GM18870 (cell line): Measurements from ENCODE around the gene ANAPC2.

Source experiments
- ATAC-seq: cut with Tn5 transposase; IDR thresholded peaks from one replicate; pipeline ENCODE4 v1.9.1; 2021; ENCODE audit warnings: moderate library complexity; ENCODE audit not compliant: unreplicated experiment

The ANAPC2 gene

DNA sequence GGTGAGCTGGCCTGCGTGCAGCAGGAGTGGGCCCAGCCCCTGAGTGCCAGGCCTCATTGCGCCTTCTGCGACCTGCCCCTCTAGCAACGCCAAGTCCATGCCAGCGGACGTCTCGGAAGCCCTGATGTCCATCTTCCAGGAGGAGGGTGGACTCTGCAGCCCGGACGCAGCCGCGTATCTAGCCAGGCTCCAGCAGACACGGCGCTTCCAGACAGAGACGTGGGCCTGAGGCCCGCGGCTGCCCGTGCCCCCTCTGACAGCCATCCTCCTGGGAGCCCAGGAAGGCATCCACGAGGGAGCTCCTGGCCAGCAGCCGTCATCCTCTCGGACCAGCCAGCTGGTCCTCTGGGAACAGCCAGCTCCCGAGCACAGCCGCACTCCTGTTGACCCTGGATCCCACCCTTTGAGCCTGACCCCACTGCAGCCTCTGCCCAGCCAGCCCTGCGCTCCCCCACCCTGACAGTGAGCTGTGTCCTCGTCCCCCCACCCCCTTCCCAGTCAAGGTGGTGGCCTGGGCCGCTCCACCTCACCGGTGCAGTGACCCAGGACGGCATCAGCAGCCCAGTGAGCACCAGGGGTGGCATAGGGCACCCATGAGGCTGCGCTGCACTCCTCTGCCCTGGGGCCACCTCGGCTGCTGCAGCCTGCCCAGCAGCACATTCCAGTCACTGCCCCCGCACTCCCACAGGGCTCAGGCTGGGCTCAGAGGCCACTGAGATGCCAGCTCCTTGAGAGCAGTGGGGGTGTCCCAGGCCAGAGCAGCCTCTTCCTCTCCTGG lies 28.0 kb upstream of the ANAPC2 start:
- ATAC-seq, result no peak

DNA sequence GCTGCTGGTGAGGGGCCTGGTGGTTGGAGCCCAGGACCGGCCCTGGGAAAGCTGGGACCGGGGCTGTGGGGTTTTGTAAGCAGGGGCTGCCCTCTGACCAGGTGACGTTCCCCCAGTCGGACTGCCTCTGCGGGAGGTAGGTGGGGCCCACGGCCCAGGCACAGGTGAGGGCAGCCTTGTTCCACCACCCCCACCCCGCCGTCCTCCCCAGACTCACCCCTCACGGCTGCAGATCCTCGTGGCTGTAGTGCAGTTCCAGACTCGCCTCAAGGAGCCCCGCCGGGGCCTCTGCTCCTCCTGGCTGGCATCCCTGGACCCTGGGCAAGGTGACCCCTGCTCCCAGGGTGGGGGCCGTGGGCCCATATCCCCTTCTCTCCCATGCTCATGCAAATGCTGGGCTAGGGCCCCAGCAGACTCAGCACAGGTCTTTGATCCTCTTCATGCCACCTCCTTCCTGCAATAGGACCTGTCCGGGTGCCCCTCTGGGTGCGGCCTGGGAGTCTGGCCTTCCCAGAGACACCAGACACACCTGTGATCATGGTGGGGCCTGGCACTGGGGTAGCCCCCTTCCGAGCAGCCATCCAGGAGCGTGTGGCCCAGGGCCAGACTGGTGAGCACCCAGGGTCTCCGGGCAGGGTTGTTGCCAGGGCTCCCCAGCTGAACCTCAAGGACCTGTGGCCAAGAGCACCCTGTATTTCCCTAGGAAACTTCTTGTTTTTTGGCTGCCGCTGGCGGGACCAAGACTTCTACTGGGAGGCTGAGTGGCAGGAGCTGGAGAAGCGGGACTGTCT lies 27.0 kb upstream of the ANAPC2 start:
- no peak for ATAC-seq

DNA sequence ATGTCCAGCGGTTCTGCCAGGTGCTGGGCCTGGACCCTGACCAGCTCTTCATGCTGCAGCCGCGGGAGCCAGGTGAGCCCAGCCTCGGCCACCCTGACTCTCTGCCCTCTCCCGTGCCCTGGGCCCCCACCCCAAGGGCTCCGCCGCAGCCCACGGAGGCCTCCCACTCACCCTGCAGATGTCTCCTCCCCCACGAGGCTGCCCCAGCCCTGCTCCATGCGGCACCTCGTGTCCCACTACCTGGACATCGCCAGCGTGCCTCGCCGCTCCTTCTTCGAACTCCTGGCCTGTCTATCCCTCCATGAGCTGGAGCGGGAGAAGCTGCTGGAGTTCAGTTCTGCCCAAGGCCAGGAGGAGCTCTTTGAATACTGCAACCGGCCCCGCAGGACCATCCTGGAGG lies 26.3 kb upstream of the ANAPC2 start:
- no peak for ATAC-seq

DNA sequence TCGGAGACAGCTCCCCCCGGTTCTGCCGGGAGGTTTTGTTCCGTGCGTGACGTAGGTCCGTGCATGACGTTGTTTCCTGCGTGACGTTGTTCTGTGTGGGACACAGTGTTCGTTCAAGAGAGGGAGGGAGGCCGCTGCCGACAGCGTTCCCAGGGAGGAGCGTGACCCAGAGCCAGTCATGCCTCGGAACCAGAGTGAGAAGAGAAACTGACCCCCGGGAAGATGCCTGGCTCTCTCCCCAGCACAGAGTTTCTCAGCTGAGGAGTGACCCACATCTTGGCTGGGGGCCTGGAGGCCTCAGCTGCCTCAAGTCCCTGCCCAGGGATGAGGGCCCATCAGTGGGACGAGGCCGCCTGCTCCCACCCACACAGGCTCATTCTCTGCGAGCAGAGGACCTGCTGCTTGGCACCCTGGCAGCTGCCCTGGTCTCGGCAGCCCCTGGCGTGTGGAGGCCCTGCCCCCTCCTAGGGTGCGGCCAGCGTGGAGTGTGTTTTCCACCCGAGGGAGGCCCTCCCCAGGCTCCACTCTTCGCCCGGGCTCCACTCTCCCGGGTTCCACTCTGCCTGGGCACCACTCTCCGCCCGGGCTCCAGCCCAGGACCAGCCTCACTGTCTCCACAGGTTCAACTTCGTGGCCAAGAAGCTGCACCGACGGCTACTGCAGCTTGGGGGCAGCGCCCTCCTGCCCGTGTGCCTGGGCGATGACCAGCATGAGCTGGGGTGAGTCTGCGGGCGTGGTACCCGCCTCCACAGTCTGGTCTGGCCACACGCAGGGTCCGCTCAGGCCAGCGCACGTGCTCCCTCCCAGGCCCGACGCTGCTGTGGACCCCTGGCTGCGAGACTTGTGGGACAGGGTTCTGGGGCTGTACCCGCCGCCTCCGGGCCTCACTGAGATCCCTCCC lies 25.1 kb upstream of the ANAPC2 start:
- no peak for ATAC-seq

DNA sequence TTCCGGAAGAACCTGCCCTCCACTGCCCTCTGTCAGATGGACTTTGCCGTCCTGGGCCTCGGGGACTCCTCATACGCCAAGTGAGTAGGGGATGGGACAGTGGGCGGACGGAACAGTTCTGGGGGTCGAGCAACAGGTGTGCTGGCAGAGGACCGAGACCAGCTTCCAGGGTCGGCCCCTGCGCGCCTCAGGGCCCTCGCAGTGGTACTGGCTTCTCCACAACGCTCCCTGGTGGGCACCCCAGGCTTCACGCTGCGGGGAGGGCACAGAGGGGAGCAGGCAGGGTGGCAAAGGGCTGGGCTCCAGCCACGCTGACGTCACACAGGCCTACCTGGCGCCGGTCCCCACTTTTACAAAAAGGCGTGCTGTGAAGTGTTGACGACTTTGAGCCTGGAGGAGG lies 24.2 kb upstream of the ANAPC2 start:
- ATAC-seq, result no peak

DNA sequence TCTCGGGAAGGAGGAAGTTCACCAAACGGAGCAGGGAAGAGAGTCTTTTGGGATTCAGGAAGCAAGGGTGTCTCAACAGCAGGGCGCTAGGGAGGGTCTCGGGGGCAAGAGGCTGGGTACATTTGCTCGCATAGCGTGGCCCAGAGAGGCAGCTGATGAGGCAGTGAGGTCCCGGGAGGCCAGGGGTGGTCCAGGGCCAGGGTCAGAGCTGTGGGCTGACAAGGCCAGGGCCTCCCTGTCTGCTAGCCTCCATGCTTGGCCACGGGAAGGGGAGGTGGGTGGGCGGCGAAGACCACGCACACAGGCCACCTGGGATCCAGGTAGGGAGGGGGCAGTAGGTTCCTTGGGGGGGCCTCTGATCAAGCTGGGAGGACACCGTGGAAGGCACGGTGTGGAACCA lies 23.2 kb upstream of the ANAPC2 start:
- no peak for ATAC-seq

DNA sequence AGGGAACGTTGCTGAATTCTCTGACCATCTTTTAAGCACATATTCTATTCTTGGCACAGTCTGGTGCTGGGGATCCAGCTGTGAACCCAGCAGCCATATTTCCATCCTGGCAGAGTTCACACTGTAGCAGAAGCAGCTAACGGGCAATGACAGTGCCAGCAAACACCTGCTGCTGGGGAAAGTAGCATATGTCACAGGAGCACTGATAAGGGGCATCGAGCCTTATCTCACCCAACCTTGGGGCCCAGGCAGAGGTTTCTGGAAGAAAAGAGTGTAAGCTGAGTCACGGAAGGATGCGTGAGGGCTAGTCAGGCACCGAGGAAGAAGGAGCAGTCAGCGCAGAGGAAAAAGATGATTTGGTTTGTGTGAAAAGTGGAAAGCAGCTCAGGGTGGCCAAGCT lies 18.2 kb upstream of the ANAPC2 start:
- ATAC-seq, result no peak

DNA sequence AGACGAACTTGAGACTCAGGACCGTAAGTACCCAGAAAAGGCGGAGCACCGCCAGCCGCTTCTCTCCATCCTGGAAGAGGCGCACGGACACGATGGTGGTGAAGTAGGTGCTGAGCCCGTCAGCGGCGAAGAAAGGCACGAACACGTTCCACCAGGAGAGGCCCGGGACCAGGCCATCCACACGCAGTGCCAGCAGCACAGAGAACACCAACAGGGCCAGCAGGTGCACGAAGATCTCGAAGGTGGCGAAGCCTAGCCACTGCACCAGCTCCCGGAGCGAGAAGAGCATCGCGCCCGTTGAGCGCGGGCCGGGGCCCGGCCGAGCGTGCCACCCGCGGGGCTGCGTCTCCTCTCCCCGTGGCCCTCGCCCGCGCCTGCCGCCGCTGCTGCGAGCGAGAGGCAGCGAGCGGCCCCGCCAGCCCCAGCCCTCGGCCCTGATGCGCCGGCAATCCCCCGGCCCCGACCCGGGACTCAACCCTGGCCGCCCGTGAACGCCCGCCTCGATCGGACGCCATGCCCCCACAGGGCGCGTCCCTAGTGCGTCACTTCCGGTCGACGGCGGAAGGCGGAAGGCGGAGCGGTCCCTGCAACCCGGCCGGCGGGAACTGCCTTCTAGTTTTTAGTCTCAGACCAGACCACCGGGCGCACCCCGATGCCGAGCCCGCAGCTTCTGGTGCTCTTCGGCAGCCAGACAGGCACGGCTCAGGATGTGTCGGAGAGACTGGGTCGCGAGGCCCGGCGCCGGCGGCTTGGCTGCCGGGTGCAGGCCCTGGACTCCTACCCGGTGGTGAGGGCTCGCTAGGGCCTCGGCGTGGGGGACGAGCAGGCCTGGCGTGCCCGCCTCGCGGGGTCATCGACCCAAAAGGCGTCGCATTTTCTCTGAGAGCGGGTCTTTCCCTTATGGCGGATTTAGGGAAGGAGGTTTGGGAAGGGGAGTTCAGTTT lies 17.0 kb upstream of the ANAPC2 start, which contains the start of the genes NDOR1 and TMEM203:
Gene NDOR1 (plus strand): TSS at position 575 of the 944 bp plus-strand sequence. CDS start 78 bp downstream, at position 653.
Gene TMEM203 (minus strand): TSS at position 523 of the 944 bp plus-strand sequence. CDS start 234 bp downstream, at position 289.
- no peak for ATAC-seq

DNA sequence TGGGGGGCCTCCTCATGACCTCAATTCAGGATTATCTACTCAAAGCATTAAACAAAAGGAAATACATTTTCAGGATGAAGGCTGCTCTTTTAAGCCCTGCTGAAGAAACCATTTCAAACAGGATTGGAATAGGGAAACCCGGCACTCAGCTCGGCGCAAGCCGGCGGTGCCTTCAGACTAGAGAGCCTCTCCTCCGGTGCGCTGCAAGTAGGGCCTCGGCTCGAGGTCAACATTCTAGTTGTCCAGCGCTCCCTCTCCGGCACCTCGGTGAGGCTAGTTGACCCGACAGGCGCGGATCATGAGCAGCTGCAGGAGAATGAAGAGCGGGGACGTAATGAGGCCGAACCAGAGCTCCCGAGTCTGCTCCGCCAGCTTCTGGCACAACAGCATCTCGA lies 16.4 kb upstream of the ANAPC2 start:
- ATAC-seq, result no peak

DNA sequence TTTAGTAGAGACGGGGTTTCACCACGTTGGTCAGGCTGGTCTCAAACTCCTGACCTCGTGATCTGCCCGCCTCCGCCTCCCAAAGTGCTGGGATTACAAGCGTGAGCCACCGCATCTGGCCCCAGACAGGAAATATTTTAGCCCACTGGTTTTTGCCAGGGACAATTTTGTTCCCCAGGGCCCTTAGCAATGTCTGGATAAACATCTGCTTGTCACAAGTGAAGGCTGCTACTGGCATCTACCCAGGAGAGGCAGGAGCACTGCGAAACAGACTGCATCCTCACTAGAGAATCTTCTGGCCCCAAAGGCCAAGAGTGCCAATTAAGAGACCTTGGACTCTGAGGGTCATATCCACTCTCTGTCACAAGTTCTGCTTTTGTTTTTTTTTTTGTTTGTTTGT lies 14.6 kb upstream of the ANAPC2 start:
- ATAC-seq, result no peak

DNA sequence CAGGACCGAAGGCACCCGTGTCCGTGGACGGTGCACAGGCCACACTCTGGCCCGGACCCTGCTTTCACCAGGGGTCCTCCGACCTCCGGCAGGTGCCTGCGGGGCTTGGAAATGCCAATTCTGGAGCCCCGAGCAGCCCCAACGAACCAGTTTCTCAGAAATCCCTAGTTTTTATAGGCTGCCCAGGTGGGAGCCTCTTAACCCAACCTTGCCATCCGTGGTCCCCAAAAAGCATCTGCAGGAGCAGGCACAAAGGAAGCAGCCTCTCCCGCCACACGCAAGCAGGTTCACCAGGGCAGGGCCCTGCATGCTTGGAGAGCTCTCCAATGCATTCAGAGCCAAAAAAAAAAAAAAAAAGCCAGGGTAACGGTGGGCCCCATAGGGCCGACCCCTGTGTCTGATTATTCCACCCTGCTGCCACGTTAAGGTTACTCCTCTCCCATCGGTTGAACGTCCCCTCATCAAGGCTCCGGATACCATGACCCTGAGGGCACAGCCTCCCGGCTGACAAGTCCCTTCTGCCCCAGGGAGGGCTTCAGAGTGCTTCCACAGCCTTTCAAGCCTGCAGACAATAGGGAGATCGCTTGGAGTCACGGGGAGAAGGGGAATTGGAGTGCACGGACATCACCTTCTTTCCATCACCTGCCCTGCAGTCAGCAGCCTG lies 13.0 kb upstream of the ANAPC2 start:
- ATAC-seq, result peak; percentile 7

DNA sequence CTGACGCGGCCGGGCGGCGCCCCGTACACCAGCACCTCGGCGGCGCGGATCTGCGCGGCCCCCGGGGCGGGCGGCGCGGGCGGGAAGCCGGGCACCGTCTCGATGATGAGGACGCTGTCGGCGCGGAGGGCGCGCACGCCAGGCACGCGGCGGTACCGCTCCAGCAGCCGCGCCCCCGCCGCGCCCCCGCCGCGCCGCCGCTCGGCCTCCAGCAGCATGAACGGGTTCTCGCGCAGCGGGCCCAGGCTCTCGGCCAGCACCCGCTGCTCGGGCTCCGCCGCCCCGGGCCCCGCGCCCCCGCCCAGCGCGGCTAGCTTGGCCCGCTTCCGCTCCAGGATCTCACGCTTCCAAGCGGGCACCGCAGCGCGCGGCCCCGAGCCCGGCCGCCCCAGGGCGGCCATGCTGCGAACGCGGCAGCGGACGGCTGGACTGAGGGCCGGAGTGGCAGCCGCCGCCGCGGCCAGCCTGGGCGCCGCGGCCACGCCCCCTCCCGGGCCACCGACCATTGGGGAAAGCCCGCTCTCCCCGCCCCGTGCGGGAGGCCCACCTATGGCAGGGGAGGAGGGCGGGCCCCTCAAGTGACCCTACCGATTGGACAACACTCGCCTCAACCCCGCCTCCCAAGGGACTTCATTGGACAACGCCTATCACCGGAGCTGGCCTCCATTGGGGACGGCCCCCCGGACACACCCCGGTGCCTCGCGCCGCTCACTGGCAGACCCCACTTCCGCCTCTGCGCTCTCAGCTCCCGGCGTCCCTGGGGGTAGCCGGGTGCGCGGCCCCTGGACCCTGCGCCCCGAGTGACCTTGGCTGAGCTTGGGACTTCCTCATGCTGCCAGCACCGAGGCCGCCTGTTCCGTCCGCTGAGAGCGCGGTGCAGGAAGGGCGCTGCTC lies 12.2 kb upstream of the ANAPC2 start, which contains the start of gene TPRN:
Gene TPRN (minus strand): TSS at position 431 of the 894 bp plus-strand sequence. CDS start 30 bp downstream, at position 401.
- ATAC-seq, result peak; percentile 92

DNA sequence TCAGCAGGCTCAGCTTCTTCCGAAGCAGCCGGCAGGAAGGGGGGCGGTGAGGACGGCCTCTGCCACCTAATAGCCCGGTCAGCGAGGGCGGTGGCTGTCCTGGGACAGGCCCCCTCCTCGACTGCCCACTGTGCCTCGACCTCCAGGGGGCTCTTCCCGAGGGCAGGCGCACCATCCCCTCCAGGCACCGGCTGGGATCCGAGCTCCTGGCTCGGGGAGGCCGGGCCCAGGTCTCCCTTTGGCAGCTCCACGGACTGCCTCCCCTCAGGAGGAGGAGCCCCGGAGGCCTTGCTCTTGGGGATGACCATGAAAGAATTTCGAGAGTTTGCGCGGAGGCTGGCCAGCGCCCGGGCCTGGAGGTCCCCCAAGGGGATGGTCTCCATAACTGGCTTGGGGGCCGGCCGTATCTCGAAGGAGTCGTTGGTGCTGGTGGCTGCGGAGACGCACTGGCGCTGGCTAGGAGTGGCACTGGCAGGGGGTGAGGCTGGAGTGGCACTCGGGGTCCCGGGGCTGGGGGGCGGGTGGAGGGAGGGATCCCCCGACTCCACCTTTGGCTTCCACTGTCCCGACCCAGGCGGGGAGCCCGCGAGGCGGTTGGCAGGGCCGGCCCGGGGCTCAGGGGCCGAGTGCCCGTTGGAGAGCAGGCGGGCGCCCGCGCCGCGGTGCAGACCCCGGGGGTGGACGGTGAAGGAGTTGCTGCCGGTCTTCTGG lies 11.2 kb upstream of the ANAPC2 start:
- ATAC-seq, result no peak

DNA sequence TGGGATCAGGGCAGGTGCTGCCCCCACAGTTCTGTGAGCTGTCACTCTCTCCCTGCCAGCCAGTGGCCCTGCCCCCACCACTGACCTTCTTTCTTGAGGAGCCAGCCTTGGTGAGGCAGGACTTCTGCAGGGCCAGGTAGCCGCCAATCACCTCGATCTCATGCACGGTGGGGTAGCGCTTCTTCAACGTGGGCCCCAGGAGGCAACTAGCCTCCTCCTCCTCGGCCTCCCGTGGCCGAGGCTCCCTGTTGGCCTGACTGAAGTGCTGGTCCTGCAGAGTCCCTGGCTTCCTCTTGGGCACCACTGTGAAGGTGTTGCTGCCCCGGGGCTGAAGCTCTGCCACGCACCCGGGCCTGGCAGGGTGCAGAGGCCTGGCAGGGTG lies 10.5 kb upstream of the ANAPC2 start:
- ATAC-seq, result no peak

DNA sequence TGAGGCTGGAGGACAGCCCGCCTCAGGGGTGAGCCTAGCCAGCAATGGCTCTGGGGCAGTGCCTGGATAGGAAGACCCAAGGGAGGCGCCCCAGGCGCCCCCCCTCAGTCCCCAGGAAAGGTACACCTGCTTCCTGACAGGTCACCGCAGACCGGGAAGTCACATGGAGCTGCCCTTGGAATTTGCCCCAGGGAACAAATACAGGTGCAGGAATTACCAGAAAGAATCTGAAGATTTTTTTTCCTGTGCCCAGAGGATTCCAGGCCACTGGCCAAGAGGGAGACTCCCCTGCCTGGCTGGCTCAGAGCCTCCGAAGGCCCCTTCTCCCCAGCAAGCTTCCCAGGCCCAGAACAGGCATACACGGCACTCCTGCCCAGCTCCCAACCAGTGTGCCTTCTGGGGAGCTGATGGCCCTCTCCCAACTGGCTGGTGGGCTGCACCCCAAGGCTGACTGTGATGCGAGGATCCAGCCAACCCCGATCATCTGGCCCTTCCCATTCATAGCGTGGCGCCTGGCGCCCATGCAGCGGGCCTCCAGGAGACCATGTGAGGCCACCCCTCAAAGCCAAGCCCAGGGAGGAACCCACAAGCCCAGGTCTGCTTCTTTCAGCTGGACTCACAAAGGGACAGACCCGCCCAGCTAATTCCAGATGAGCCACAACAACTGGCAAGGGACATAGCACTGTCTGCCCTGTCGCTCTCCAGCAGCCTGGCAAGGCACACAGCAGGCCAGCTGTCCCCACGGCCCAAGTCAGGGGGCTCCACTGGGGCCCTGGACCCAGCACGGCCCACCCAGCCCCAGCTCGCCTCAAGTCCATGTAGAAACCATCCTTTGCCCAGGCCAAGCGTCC lies 9.9 kb upstream of the ANAPC2 start:
- no peak for ATAC-seq

DNA sequence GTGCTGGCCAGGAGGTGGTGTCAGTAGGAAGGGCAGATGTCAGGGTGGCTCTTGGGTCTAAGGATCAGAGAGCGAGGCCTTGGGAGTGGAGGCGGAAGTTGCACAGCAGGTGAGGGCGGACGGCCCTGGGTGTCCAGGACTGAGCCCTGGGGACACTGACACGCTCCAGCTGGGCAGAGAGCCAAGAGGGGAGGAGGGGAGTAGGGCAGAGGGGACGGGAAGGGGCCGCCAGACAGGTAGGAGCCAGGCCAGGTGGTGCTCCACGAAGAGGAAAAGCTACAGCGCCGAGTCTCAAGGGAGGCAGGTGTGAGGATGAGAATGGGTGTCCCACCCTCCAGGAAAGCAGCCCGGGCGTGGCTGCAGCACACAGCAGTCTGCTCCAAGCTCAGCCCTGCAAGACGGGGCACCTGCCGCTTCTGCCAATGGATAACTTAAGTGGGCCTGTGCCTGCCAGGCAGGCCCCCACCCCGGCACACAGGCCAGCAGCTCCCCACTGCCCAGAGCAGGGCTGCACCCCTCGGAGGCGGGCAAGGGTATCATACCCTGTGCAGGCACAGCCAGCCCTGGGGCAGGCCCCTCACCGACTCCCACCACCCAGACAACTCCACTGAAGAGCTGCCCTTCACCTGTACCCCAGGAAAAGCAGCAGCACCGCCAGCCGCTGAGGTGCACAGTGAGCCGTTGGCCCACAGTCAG lies 7.3 kb upstream of the ANAPC2 start:
- no peak for ATAC-seq
